AG08395 (cell line): Measurements from ENCODE around the gene MAPT.

Source experiments
- DNase-seq: peaks from one replicate; pipeline ENCODE4 v3.0.0; 2012; ENCODE audit warnings: mixed read lengths, low spot score

Gene MAPT

GRCh38 chr17:45973946-45974859 lies 79.8 kb downstream of the MAPT start:
- DNase-seq, result no peak

DNA sequence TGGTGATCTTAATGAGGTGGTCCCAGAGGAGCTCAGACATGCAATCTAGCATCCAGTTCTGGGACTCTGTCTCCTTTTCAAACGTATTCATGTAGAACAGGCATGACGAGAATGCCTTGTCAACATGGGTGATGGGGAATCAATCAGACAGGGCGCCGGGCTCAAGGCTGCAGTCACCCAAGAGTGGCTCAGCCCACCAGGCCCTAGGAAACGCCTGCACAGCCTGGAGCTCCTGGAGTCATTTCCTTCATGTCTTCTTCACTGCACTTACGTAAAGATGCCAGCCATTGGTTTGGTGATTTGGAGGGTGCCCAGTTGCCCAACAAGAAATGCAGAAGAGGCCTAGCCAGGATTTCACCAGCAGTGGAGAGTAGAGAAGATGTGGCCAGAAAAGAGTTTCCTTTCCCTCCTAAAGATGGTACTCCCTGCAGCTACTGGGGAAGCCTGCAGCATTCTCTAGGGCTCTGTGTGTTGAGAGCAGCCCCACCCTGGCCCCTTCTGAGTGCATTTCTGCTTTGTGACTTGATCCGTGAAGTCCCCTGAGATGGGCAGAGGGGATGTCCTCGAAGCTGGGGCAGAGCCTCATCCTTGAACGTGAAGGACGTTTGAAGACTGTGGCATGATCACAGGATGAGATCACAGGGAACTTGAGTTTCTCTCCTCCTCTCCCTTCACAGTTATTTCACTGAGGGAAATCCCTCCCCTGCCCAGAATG lies 80.7 kb downstream of the MAPT start:
- DNase-seq, result no peak

DNA sequence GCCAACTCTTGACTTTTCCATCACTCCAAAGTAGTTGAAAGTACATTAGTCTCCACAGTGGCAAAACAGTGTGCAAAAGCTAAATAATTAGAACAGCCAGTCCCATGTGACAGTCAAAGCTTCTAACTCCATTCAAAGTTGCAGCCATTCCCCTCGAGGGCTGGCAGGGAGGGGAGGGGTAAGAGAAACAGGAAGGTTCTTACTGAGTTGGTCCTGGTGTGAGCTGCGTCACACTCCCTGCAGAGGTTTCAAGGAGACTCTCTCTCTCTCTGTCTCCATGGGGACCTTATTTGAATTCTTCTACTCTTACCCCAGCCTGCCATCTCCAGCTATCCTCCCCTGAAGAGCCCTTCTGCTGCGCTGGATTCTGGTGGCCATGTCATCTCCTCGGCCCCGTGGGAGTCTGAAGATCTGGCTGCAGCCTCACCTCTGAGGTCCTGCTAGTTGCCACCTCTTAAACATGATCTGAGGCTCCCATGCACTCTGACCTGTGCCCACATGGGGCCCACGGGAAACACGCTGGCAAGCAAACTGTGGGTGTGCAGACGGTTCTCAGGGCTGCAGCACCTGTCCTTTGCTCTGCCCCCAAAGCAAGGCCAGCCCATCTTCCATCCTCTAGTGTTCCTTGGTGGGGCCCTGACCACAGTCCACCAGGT lies 81.4 kb downstream of the MAPT start:
- DNase-seq, result no peak

GRCh38 chr17:45976391-45976754 lies 82.0 kb downstream of the MAPT start:
- DNase-seq, result no peak

DNA sequence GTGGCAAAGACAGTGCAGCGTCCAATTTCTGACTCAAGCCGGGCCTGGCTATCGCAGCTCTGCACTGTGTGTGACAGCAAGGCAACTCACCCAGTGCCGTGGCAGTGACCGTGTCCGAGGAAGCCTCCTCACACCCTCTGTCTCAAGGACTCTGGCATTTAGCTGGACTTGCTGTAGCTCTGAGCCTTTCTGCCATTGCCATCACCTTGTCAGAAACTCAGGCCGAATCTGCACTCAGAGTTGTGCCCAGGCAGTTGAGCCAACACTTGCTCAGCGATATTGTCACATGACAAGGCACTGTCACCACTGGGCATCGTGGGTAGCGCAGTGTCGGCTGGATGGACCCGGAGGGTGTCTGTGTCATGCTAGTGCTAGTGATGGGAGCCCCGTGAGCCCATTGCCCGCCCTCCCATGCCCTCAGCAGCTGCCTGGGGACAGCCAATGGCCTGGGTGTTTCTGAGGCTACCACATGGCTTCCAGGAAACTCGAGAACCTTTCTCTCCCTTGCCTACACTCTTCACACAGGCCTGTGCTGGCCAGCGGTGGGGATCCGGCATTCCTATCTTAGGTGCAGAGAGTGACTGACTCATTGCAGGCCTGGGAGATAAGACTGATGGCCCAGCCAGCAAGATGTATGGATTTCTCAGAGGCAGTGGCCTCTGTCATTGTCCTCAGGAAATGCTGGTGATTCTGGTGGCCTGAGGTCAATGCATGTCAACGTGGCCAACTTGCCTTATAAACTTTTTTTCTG lies 82.6 kb downstream of the MAPT start:
- no peak for DNase-seq

GRCh38 chr17:45977506-45977824 lies 83.1 kb downstream of the MAPT start:
- no peak for DNase-seq

GRCh38 chr17:45977976-45978626 lies 83.7 kb downstream of the MAPT start:
- no peak for DNase-seq

GRCh38 chr17:45979137-45979536 lies 84.8 kb downstream of the MAPT start:
- DNase-seq, result no peak

GRCh38 chr17:45980855-45981254 lies 86.5 kb downstream of the MAPT start:
- no peak for DNase-seq

DNA sequence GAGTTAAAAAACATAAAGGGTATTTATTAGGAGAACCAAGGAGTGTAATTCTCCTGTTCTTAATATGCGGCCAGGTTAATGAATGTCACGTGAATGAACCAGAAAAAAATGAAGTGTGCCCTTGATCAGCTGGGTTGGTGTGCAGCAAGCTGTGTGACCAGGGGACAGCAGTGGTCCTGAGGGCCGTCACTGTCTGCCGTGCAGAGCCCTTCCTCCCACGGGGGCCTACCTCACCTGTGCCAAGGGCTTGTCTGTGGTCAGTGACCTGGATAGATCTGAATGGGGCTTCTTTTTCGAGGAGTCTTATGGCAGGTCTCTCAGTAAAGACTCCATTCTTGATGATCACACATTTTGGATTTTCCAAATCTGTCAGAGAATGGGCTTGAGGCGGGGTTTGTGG lies 87.0 kb downstream of the MAPT start:
- no peak for DNase-seq

- DNase-seq, result no peak
These were observed 88.6 kb downstream of the MAPT start for GRCh38 chr17:45982791-45983613.

DNA sequence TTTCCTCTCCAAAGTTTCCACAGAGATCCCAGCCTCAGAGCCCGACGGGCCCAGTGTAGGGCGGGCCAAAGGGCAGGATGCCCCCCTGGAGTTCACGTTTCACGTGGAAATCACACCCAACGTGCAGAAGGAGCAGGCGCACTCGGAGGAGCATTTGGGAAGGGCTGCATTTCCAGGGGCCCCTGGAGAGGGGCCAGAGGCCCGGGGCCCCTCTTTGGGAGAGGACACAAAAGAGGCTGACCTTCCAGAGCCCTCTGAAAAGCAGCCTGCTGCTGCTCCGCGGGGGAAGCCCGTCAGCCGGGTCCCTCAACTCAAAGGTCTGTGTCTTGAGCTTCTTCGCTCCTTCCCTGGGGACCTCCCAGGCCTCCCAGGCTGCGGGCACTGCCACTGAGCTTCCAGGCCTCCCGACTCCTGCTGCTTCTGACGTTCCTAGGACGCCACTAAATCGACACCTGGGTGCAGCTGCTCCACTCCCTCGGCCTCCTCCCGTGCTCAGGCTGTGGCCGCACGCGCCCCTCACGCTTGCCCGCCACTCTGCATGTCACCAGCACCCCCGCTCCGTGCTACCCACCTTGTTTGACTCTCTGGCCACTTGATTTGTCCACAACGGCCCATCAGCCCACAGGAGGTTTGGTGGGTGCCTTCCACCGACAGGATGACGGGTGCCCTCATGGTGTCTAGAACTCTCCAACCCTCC lies 89.4 kb downstream of the MAPT start:
- no peak for DNase-seq

DNA sequence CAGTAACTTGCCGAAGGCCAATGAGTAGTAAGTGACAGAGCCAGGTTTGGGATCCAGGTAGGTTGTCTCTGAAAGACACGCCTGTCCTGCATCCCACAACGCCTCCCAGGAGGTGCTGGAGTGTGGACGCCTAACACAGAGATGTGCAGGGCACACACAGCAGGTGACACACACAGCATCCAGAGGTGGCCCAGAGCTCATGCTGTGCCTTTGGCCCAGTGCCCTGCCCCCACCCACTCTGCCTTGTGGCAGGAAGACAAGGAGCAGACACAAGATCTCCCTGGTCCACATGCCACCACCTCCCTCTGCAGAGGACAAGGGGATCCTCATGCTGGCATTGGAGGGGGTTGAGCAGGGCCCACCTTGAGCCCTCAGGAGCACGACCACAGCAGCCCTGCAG lies 90.0 kb downstream of the MAPT start:
- no peak for DNase-seq

DNA sequence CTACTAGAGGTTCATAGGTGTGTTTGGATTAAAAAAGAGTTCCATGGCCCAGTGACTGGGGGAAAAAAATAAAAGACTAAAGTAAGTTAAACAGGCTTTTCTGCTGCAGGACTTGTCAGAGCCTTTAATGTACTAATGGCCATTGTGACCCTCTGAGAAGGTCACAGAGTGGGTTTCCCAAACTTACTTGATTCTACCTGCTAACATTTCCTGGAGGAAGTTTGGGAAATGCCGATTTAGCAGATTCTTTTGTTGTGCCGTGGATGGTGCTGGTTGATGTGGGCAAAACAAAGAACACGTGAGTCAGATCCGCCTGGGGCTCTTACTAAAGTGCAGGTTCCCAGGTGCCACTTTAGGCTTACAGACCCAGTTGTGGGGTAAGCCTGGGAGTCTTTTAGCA lies 91.1 kb downstream of the MAPT start:
- no peak for DNase-seq

DNA sequence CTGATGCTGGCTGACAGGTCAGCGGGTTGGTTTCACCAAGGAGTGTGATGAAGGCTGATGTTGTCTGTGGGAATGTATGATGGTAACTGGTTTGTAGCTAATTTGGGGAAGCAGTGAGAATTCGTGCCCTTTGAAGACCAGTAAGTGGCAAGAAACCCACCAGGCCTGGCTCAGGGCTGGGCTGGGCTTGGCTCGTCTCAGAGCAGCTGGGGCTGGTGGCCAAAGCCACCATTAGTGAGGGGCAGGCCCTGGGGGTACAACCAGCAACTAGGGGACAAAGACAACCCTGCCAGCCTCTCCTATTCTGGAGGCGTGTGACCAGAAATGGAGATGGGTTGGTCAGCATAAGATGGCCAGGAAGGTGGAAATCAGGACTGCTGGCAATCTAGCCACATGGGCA lies 91.7 kb downstream of the MAPT start:
- DNase-seq, result no peak

DNA sequence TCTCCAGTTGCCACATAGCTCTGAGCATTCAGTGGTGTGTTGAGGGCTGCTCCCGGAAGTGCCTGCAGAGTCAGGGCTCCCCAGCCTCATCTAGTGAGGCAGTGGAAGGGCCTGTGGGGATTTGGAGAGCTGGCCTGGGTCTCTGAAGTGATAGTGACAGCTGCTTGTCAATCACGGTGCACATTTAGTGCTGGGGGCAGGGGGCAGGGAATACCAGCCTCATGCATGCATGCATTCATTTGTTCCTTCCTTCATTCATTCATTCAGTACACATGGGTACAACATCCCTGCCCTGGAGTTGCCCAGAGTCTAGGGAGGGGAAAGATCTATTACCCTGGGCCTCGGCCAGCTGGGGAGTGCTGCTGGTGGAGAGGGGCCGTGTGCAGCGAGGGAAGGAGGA lies 93.4 kb downstream of the MAPT start:
- DNase-seq, result no peak

- DNase-seq, result no peak
These were observed 95.4 kb downstream of the MAPT start for GRCh38 chr17:45989759-45990158.

DNA sequence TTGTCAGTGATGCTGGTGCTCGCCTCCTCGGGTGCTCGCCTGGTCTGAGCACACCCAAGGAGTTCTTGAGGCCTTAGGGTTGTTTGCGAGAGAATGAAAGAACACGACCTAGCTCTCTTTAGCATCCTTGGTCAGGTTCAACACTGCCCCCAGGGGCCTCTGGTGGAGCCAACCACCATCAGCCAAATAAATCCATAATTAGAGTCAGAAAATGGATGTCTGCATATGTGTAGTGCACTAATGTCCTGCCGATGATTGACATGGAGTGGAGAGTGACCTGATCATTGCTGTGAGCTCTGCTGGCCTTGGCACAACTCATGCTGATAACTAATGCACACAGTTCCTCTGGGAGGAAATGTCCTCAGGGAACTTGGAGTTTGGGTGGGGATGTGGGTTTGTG lies 96.5 kb downstream of the MAPT start:
- no peak for DNase-seq

GRCh38 chr17:45991341-45991740 lies 97.0 kb downstream of the MAPT start:
- no peak for DNase-seq

- no peak for DNase-seq
These were observed 97.8 kb downstream of the MAPT start for GRCh38 chr17:45992175-45992574.
